Measurements from ENCODE around the gene WAC. TPM values are rescaled to one million over a fixed set of nuclear protein-coding genes. Genes with fewer than 3 reads are reported as not detected.
A peak's percentile ranks its signal among the peaks of the same experiment; 100 is the strongest.
"Not testable (repeated sequence)": the region's sequence is repeated elsewhere in the genome, so short reads cannot be mapped to it uniquely, and the experiment has no call there.

WAC gene
- 91.1 to 97.7 TPM (median 93.2 TPM) in 3 replicates for total RNA-seq
- long read RNA-seq, full-length matches to known transcripts = 28 of 52 reads
- long read RNA-seq, partial matches to known transcripts = 2 of 52 reads
- long read RNA-seq, other reads (novel, unspliced or antisense) = 22 of 52 reads

- TF ChIP-seq CTCF (IDR thresholded peaks at IDR 0.05) = peak; percentile 47
- Mint-ChIP-seq H3K36me3 (ENCODE audit: low read depth) (peaks cover 23% of the 10 kb centered on the region), H3K27me3 (ENCODE audit: low read depth) (no peaks in the 10 kb centered on the region), H3K4me1 (ENCODE audit: low read depth) (peaks cover 58% of the 10 kb centered on the region), H3K27ac (ENCODE audit: unreplicated experiment) (peak within 1 kb of the TSS; percentile 100), H3K4me3 (ENCODE audit: unreplicated experiment) (peak within 1 kb of the TSS; percentile 98), H3K9me3 (ENCODE audit: low read depth) (no peaks in the 10 kb centered on the region)
- DNase-seq (ENCODE audit: low spot score) = peak; percentile 99
Measured at GRCh38 chr10:28532337-28533185, at the start of gene WAC. Gene WAC, plus strand, starts transcription at chr10:28533118. Its CDS starts 462 bp downstream, at chr10:28533580.

GRCh38 chr10:28489206-28489605 lies 43.7 kb upstream of the WAC start:
- no peak for DNase-seq (ENCODE audit: low spot score)
- Mint-ChIP-seq H3K27ac (ENCODE audit: unreplicated experiment) (no peak overlapping the region), H3K36me3 (ENCODE audit: low read depth) (no peaks in the 10 kb centered on the region), H3K4me1 (ENCODE audit: low read depth) (no peaks in the 10 kb centered on the region), H3K9me3 (ENCODE audit: low read depth) (peaks cover 2% of the 10 kb centered on the region), H3K27me3 (ENCODE audit: low read depth) (no peaks in the 10 kb centered on the region), H3K4me3 (ENCODE audit: unreplicated experiment) (no peak overlapping the region)
- TF ChIP-seq CTCF (IDR thresholded peaks at IDR 0.05) = no peak

- H3K4me3 Mint-ChIP-seq (ENCODE audit: unreplicated experiment); H3K36me3 Mint-ChIP-seq (ENCODE audit: low read depth); DNase-seq (ENCODE audit: low spot score); H3K27ac Mint-ChIP-seq (ENCODE audit: unreplicated experiment); H3K27me3 Mint-ChIP-seq (ENCODE audit: low read depth); H3K9me3 Mint-ChIP-seq (ENCODE audit: low read depth); H3K4me1 Mint-ChIP-seq (ENCODE audit: low read depth): not testable (repeated sequence)
Measured at GRCh38 chr10:28490256-28490865, 42.6 kb upstream of the WAC start.

GRCh38 chr10:28492116-28492920 lies 40.6 kb upstream of the WAC start:
- Mint-ChIP-seq H3K4me1 (ENCODE audit: low read depth) (no peaks in the 10 kb centered on the region), H3K27me3 (ENCODE audit: low read depth) (no peaks in the 10 kb centered on the region), H3K9me3 (ENCODE audit: low read depth) (peaks cover 2% of the 10 kb centered on the region), H3K27ac (ENCODE audit: unreplicated experiment) (no peak overlapping the region), H3K36me3 (ENCODE audit: low read depth) (no peaks in the 10 kb centered on the region), H3K4me3 (ENCODE audit: unreplicated experiment) (no peak overlapping the region)
- no peak for TF ChIP-seq CTCF (IDR thresholded peaks at IDR 0.05)
- DNase-seq (ENCODE audit: low spot score) = no peak

GRCh38 chr10:28494420-28494819 lies 38.5 kb upstream of the WAC start:
- no peak overlapping the region for H3K27ac Mint-ChIP-seq (ENCODE audit: unreplicated experiment)
- no peaks in the 10 kb centered on the region for H3K36me3 Mint-ChIP-seq (ENCODE audit: low read depth)
- H3K27me3 Mint-ChIP-seq (ENCODE audit: low read depth) = no peaks in the 10 kb centered on the region
- TF ChIP-seq CTCF (IDR thresholded peaks at IDR 0.05) = no peak
- no peak for DNase-seq (ENCODE audit: low spot score)
- no peaks in the 10 kb centered on the region for H3K4me1 Mint-ChIP-seq (ENCODE audit: low read depth)
- no peak overlapping the region for H3K4me3 Mint-ChIP-seq (ENCODE audit: unreplicated experiment)
- H3K9me3 Mint-ChIP-seq (ENCODE audit: low read depth) = peaks cover 2% of the 10 kb centered on the region

Data from chondrocyte (in vitro differentiated cells).